B cell (primary cell): ENCODE results near the gene CSTF2. TPM values are rescaled to one million over a fixed set of nuclear protein-coding genes. Genes with fewer than 3 reads are reported as not detected.

Source experiments
- ATAC-seq: fragments of 200-7000 bp; cut with Tn5 transposase; one replicate; pipeline ENCODE4 v1.10.0; 2021; ENCODE audit warnings: low read depth, mild to moderate bottlenecking, moderate number of reproducible peaks, moderate library complexity
- CTCF ChIA-PET: fragments of 350-600 bp; sonication (Branson Sonifier 250); formaldehyde crosslinking; loops from one replicate; lab custom pipeline; 2021; ENCODE audit warnings: antibody characterized with exemption, inconsistent platforms; lab: Charles Lee
- POLR2A ChIA-PET: fragments of 350-600 bp; sonication (Branson Sonifier 250); formaldehyde crosslinking; loops from one replicate; lab custom pipeline; 2021; ENCODE audit warnings: antibody characterized with exemption; lab: Charles Lee
- DNase-seq: peaks from one replicate; pipeline ENCODE4 v3.0.0; 2013
- H2AFZ ChIP-seq: 2 replicates; pipeline ENCODE4 v1.6.1; 2012; ENCODE audit warnings: mild to moderate bottlenecking, low read depth, low read length; ENCODE audit not compliant: insufficient read depth, poor library complexity, severe bottlenecking
- H3K27ac ChIP-seq, 2 donors: 1 replicate in 1 of 2; 2 replicates in 1 of 2; pipeline ENCODE4 v1.5.1; 2012 to 2013; ENCODE audit warnings: low read length in 2 of 2, mild to moderate bottlenecking in 2 of 2, moderate library complexity in 1 of 2
- H3K27me3 ChIP-seq, 4 experiments: fragments of 200-600 bp in 1 of 4; sonication (generic) in 1 of 4; replicated peaks in 1 of 4; 1 replicate in 2 of 4; 2 replicates in 2 of 4; pipeline versions ENCODE4 v1.6.1 to v1.7.0; 2013 to 2016; ENCODE audit warnings: low read length in 3 of 4, mild to moderate bottlenecking in 2 of 4, mixed read lengths in 1 of 4, moderate library complexity in 1 of 4; ENCODE audit not compliant: insufficient read depth in 4 of 4, control insufficient read depth in 3 of 4; ENCODE audit errors: control extremely low read depth in 1 of 4
- H3K36me3 ChIP-seq, 2 experiments: replicated peaks in 1 of 2; 1 replicate in 1 of 2; 2 replicates in 1 of 2; pipeline versions ENCODE4 v1.6.1 to v1.7.1; 2013; ENCODE audit warnings: low read length in 1 of 2; ENCODE audit not compliant: insufficient read depth in 2 of 2, control insufficient read depth in 1 of 2; ENCODE audit errors: control extremely low read depth in 1 of 2, extremely low read depth in 1 of 2
- H3K4me1 ChIP-seq, 2 donors: fragments of 200-600 bp in 1 of 2; sonication (generic) in 1 of 2; 1 replicate in 1 of 2; 2 replicates in 1 of 2; pipeline versions ENCODE4 v1.5.1 to v1.6.1; 2013 to 2017; ENCODE audit warnings: low read length in 2 of 2; ENCODE audit not compliant: control insufficient read depth in 2 of 2, insufficient read depth in 2 of 2
- H3K4me2 ChIP-seq: replicated peaks from 2 replicates; pipeline ENCODE3; 2012; ENCODE audit warnings: mild to moderate bottlenecking, low read depth, low read length; ENCODE audit not compliant: poor library complexity, severe bottlenecking
- H3K4me3 ChIP-seq, 5 experiments: fragments of 200-600 bp in 1 of 5; sonication (generic) in 1 of 5; 1 replicate in 3 of 5; 2 replicates in 2 of 5; pipeline versions ENCODE4 v1.5.1 to v1.7.0; 2011 to 2016; ENCODE audit warnings: low read length in 4 of 5, mild to moderate bottlenecking in 4 of 5, low read depth in 2 of 5, control low read depth in 1 of 5, moderate library complexity in 1 of 5; ENCODE audit not compliant: insufficient read depth in 1 of 5; ENCODE audit errors: control extremely low read depth in 1 of 5, extremely low read depth in 1 of 5
- H3K79me2 ChIP-seq: fragments of 200-600 bp; sonication (generic); one replicate; pipeline ENCODE4 v1.6.0; 2016; ENCODE audit warnings: low read length; ENCODE audit not compliant: control insufficient read depth, insufficient read depth
- H3K9ac ChIP-seq: fragments of 200-600 bp; sonication (generic); 2 replicates; pipeline ENCODE4 v1.6.1; 2017; ENCODE audit warnings: mild to moderate bottlenecking, low read length, moderate library complexity
- H3K9me3 ChIP-seq, 3 donors: one replicate each; pipeline versions ENCODE4 v1.6.1 to v1.7.1; 2013; ENCODE audit warnings: low read length in 2 of 3; ENCODE audit not compliant: control insufficient read depth in 2 of 3, insufficient read depth in 1 of 3; ENCODE audit errors: control extremely low read depth in 1 of 3
- H4K20me1 ChIP-seq: 2 replicates; pipeline ENCODE4 v1.6.0; 2012; ENCODE audit warnings: mild to moderate bottlenecking, low read length; ENCODE audit not compliant: insufficient read depth, control insufficient read depth, poor library complexity, severe bottlenecking
- H3K27ac Mint-ChIP-seq: one replicate; pipeline ENCODE4 v1.8.0; 2021; ENCODE audit warnings: mixed read lengths
- H3K27me3 Mint-ChIP-seq: one replicate; pipeline ENCODE4 v1.8.0; 2021; ENCODE audit warnings: mixed read lengths
- H3K4me1 Mint-ChIP-seq: one replicate; pipeline ENCODE4 v1.8.0; 2021; ENCODE audit warnings: mixed read lengths
- H3K4me3 Mint-ChIP-seq: one replicate; pipeline ENCODE4 v1.8.0; 2021; ENCODE audit warnings: mixed read lengths
- H3K9me3 Mint-ChIP-seq: one replicate; pipeline ENCODE4 v1.8.0; 2022; ENCODE audit warnings: mixed read lengths; ENCODE audit not compliant: insufficient read depth
- CTCF ChIP-seq: fragments of 200-600 bp; IDR thresholded peaks from one replicate; pipeline ENCODE4 v1.8.0; 2022; ENCODE audit warnings: antibody characterized with exemption, mild to moderate bottlenecking
- EZH2 ChIP-seq: IDR thresholded peaks from 2 replicates; pipeline ENCODE4 v1.6.1; 2012; ENCODE audit warnings: borderline replicate concordance, low read depth, mild to moderate bottlenecking, moderate library complexity, low read length; ENCODE audit not compliant: insufficient read depth, poor library complexity, severe bottlenecking
- WGBS: methylation state at CpG from one replicate; pipeline ENCODE4 v1.1.5; 2013; ENCODE audit warnings: missing lambda C conversion rate; ENCODE audit not compliant: insufficient coverage; 5-methylcytosine and 5-hydroxymethylcytosine counted together
- intact Hi-C: fragments of 100-400 bp; cut with micrococcal nuclease; formaldehyde crosslinking; loops from one replicate; pipeline ENCODE4 v1.10.0; 2022
- polyA plus RNA-seq: library from polyadenylated mRNA; depleted of rRNA; stranded (reverse); fragments of >200 nt; gene quantifications from 2 replicates; pipeline ENCODE4 v1.2.3, GENCODE V29; 2012
- total RNA-seq, 2 donors: library from RNA; stranded (reverse); fragments of 120-200 nt in 1 of 2; gene quantifications; 1 replicate in 1 of 2; 2 replicates in 1 of 2; pipeline versions ENCODE4 v1.2.3 to v1.2.4, GENCODE V29; 2013 to 2022

CSTF2 gene
- total and polyA plus RNA-seq, 2 donors (not counting 1 experiment from before 2014, with no cell fraction given), result 7.0 to 16.4 TPM

DNA sequence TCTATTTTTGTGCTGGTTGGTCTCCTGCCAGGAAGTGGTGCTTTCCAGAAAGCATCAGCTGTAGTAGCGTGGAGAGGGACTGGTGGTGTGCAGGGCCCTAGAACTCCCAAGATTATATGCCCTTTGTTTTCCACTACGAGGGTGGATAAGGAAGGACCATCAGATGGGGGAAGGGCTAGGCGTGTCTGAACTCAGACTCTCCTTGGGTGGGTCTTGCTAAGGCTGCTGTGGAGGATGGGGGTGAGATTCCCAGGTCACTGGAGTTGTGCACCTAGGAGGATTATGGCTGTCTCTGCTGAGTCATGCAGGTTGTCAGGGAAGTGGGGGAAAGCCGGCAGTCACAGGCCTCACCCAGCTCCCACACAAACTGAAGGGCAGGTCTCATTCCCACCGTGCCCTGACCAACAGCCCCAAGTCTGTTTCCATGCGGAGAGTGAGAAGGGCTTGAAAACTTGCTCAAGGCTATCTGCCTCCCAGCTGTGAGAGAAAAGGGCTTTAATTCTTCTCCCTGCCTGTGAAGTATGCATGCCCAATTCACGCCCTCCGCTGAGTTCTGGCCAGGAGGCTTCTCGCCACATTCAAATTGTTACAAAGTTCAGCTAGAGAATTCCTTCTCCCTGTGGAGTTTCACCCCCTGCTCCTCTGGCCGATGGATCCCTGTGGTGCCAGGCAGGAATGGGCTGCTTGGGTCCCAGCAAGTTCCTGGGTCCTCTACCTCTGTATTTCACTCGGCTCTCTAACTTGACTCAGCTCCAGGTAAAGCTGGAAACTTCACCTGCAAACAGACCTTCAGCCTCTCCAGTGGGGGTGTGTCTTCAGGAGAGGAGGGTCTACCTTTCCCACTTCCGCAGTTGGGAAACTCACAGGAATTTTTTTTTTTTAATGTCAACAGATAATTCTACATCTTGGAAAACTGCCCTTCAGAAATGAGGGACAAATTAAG, 7.7 kb upstream of the CSTF2 start:
- Histone ChIP-seq H3K4me2 (no peak overlapping the region), H3K4me1 (no peaks in the 10 kb centered on the region)
- intact Hi-C loops, result no loop called here

More for the DNA sequence above, 7.7 kb upstream of the CSTF2 start:
- no peak overlapping the region for H2AFZ ChIP-seq
- no peak for ATAC-seq
- no peaks in the 10 kb centered on the region for H3K36me3 ChIP-seq
- H3K9me3 ChIP-seq, result no peaks in the 10 kb centered on the region
- H3K79me2 ChIP-seq, result no peaks in the 10 kb centered on the region
- no peaks in the 10 kb centered on the region for H4K20me1 ChIP-seq
- no peak overlapping the region for H3K27ac Mint-ChIP-seq
- peaks cover 40% of the 10 kb centered on the region for H3K27me3 Mint-ChIP-seq
- CTCF ChIA-PET, result no interaction called here
- TF ChIP-seq EZH2 (no peak), CTCF (no peak)
- no peaks in the 10 kb centered on the region for H3K9me3 Mint-ChIP-seq
- no peaks in the 10 kb centered on the region for H3K4me1 Mint-ChIP-seq
- no peak overlapping the region for H3K27ac ChIP-seq
- POLR2A ChIA-PET, result no interaction called here
- WGBS, result 67% methylated on average over 3 of the region's 12 CpGs
- no peak overlapping the region for H3K9ac ChIP-seq
- peaks cover 0 to 5% (median 3%) of the 10 kb centered on the region in 4 experiments for H3K27me3 ChIP-seq
- H3K4me3 ChIP-seq, result no peak overlapping the region
- no peak for DNase-seq
- H3K4me3 Mint-ChIP-seq, result no peak overlapping the region
